Measurements from ENCODE around the gene CFHR1.

The CFHR1 gene

GRCh38 chr1:196875935-196876334, 56.4 kb downstream of the CFHR1 start:
- no peak for DNase-seq (ENCODE audit: low read depth in 2 of 2, low spot score in 1 of 2)

GRCh38 chr1:196877964-196878363, 58.4 kb downstream of the CFHR1 start:
- no peak for DNase-seq (ENCODE audit: low read depth in 2 of 2, low spot score in 1 of 2)
